GM23338 (cell line): ENCODE results near the gene PANX3. TPM values are rescaled to one million over a fixed set of nuclear protein-coding genes. Genes with fewer than 3 reads are reported as not detected.

Experiments
- ATAC-seq: fragments of 200-7000 bp; cut with Tn5 transposase; 3 replicates; pipeline ENCODE4 v1.9.1; 2020
- DNase-seq: peaks from one replicate; pipeline ENCODE4 v3.0.0-alpha.2; 2015; ENCODE audit warnings: low spot score
- H2AFZ ChIP-seq: fragments of 200-600 bp; sonication (generic); 2 replicates; pipeline ENCODE4 v1.8.0; 2016; ENCODE audit warnings: antibody characterized with exemption, mild to moderate bottlenecking, moderate library complexity
- H3F3A ChIP-seq: fragments of 200-600 bp; sonication (generic); replicated peaks from 2 replicates; pipeline ENCODE4 v1.8.0; 2017; ENCODE audit warnings: antibody characterized with exemption, mixed run types, low read depth
- H3K27ac ChIP-seq: fragments of 200-600 bp; sonication (generic); 2 replicates; pipeline ENCODE4 v1.6.1; 2016; ENCODE audit warnings: low read depth
- H3K27me3 ChIP-seq: fragments of 200-600 bp; sonication (generic); 2 replicates; pipeline ENCODE4 v1.8.0; 2016; ENCODE audit warnings: mild to moderate bottlenecking, mixed run types, moderate library complexity; ENCODE audit not compliant: insufficient read depth
- H3K36me3 ChIP-seq: fragments of 200-600 bp; sonication (generic); 2 replicates; pipeline ENCODE4 v1.8.0; 2016; ENCODE audit warnings: mild to moderate bottlenecking; ENCODE audit not compliant: insufficient read depth
- H3K4me1 ChIP-seq: fragments of 200-600 bp; sonication (generic); 2 replicates; pipeline ENCODE4 v1.8.0; 2016; ENCODE audit warnings: mild to moderate bottlenecking, moderate library complexity; ENCODE audit not compliant: insufficient read depth
- H3K4me2 ChIP-seq: fragments of 200-600 bp; sonication (generic); 2 replicates; pipeline ENCODE4 v1.7.1; 2017; ENCODE audit warnings: mixed run types
- H3K4me3 ChIP-seq: fragments of 200-600 bp; sonication (generic); 2 replicates; pipeline ENCODE4 v1.6.1; 2016; ENCODE audit warnings: mixed run types
- H3K79me2 ChIP-seq: fragments of 200-600 bp; sonication (generic); replicated peaks from 2 replicates; pipeline ENCODE4 v1.8.0; 2017; ENCODE audit warnings: mild to moderate bottlenecking; ENCODE audit not compliant: insufficient read depth
- H3K9me2 ChIP-seq: fragments of 200-600 bp; sonication (generic); 2 replicates; pipeline ENCODE4 v1.8.0; 2017; ENCODE audit not compliant: insufficient read depth
- H4K20me1 ChIP-seq: fragments of 200-600 bp; sonication (generic); replicated peaks from 2 replicates; pipeline ENCODE4 v1.8.0; 2017; ENCODE audit warnings: mild to moderate bottlenecking; ENCODE audit not compliant: insufficient read depth
- H3K27ac Mint-ChIP-seq: 2 replicates; pipeline ENCODE4 v1.8.0; 2020; ENCODE audit warnings: inconsistent platforms, mild to moderate bottlenecking, moderate library complexity, mixed read lengths
- H3K27me3 Mint-ChIP-seq: 3 replicates; pipeline ENCODE4 v1.8.0; 2022; ENCODE audit warnings: low read depth, mild to moderate bottlenecking, moderate library complexity, mixed read lengths, inconsistent platforms; ENCODE audit not compliant: insufficient read depth, poor library complexity
- H3K36me3 Mint-ChIP-seq: 3 replicates; pipeline ENCODE4 v1.8.0; 2021; ENCODE audit warnings: low read depth, mild to moderate bottlenecking, inconsistent platforms, moderate library complexity, mixed read lengths
- H3K4me1 Mint-ChIP-seq: 3 replicates; pipeline ENCODE4 v1.8.0; 2020; ENCODE audit warnings: mild to moderate bottlenecking, inconsistent platforms, mixed read lengths
- H3K4me3 Mint-ChIP-seq: 3 replicates; pipeline ENCODE4 v1.8.0; 2021; ENCODE audit warnings: moderate library complexity, mild to moderate bottlenecking, inconsistent platforms, mixed read lengths
- H3K9me3 Mint-ChIP-seq: 3 replicates; pipeline ENCODE4 v1.8.0; 2020; ENCODE audit warnings: moderate library complexity, mild to moderate bottlenecking, inconsistent platforms, mixed read lengths
- CTCF ChIP-seq, 2 experiments: fragments of 200-600 bp in 1 of 2; sonication (generic) in 1 of 2; conservative IDR thresholded peaks; 2 replicates each; pipeline versions ENCODE4 v1.5.1 to v1.6.1; 2016 to 2017; ENCODE audit warnings: antibody characterized with exemption in 2 of 2, low read depth in 2 of 2, mild to moderate bottlenecking in 2 of 2, moderate library complexity in 1 of 2
- NANOG ChIP-seq: IDR thresholded peaks from 2 replicates; pipeline ENCODE4 v1.6.1; 2016; ENCODE audit warnings: antibody characterized with exemption, borderline replicate concordance
- POLR2AphosphoS5 ChIP-seq: IDR thresholded peaks from 2 replicates; pipeline ENCODE4 v1.6.1; 2016; ENCODE audit warnings: antibody characterized with exemption, low read depth
- ZNF462 ChIP-seq: fragments of 250-450 bp; sonication (Bioruptor Pico); IDR thresholded peaks from 2 replicates; pipeline ENCODE4 v1.5.0; 2020; ENCODE audit warnings: mild to moderate bottlenecking, moderate library complexity
- polyA plus RNA-seq: library from polyadenylated mRNA; unstranded; fragments of >200 nt; fragmentation: Nextera tagmentation; extraction: Ambion mirVana; gene quantifications from 2 replicates; pipeline ENCODE4 v1.2.1, GENCODE V29; 2016
- total RNA-seq: library from RNA; depleted of rRNA; stranded (reverse); fragments of >200 nt; shearing (Covaris generic); gene quantifications from 2 replicates; pipeline ENCODE4 v1.2.3, GENCODE V29; 2014

The PANX3 gene
- total and polyA plus RNA-seq, 2 experiments from 2014 or later: not detected

GRCh38 chr11:124625504-124626168 is 14.4 kb downstream of the PANX3 start:
- H3K4me2 ChIP-seq: no peak overlapping the region
- peaks cover 5% of the 10 kb centered on the region for H3K4me1 ChIP-seq
- H3K9me3 Mint-ChIP-seq: no peaks in the 10 kb centered on the region
- no peak overlapping the region for H3K27ac ChIP-seq
- peaks cover 33% of the 10 kb centered on the region for H3K36me3 ChIP-seq
- H3K36me3 Mint-ChIP-seq: peaks cover 41% of the 10 kb centered on the region
- H4K20me1 ChIP-seq: peaks cover 14% of the 10 kb centered on the region; the same call in 1 of the 2 replicates
- no peaks in the 10 kb centered on the region for H3F3A ChIP-seq
- ATAC-seq (no peak), DNase-seq (no peak)
- no peak overlapping the region for H3K4me3 Mint-ChIP-seq
- no peak overlapping the region for H3K4me3 ChIP-seq
- no peak overlapping the region for H2AFZ ChIP-seq
- H3K27me3 ChIP-seq: no peaks in the 10 kb centered on the region
- peaks cover 11% of the 10 kb centered on the region for H3K4me1 Mint-ChIP-seq
- no peaks in the 10 kb centered on the region for H3K9me2 ChIP-seq
- H3K27me3 Mint-ChIP-seq: peaks cover 7% of the 10 kb centered on the region
- no peak overlapping the region for H3K27ac Mint-ChIP-seq
- no peak for TF ChIP-seq POLR2AphosphoS5
- TF ChIP-seq CTCF (conservative IDR thresholded peaks at IDR 0.05; ENCODE audit: low read depth in 2 of 2): no peak
- no peak for TF ChIP-seq NANOG
- TF ChIP-seq ZNF462: no peak
- peaks cover 27% of the 10 kb centered on the region for H3K79me2 ChIP-seq
